Hepatocyte (in vitro differentiated cells): ENCODE measurements around the gene ASXL2. TPM values are rescaled to one million over a fixed set of nuclear protein-coding genes. Genes with fewer than 3 reads are reported as not detected.

ENCODE experiments used
- DNase-seq: peaks from one replicate; pipeline ENCODE4 v3.0.0-alpha.2; 2016; ENCODE audit warnings: low spot score
- H2AFZ ChIP-seq: fragments of 200-600 bp; sonication (generic); 2 replicates; pipeline ENCODE4 v1.6.0; 2016; ENCODE audit warnings: antibody characterized with exemption, mild to moderate bottlenecking
- H3K27ac ChIP-seq: fragments of 200-600 bp; sonication (generic); 2 replicates; pipeline ENCODE4 v1.5.1; 2016; ENCODE audit warnings: mild to moderate bottlenecking
- H3K27me3 ChIP-seq: fragments of 200-600 bp; sonication (generic); 2 replicates; pipeline ENCODE4 v1.6.1; 2016
- H3K36me3 ChIP-seq: fragments of 200-600 bp; sonication (generic); replicated peaks from 2 replicates; pipeline ENCODE4 v1.5.1; 2016; ENCODE audit warnings: low read depth; ENCODE audit not compliant: insufficient read depth
- H3K4me1 ChIP-seq: fragments of 200-600 bp; sonication (generic); 2 replicates; pipeline ENCODE4 v1.5.1; 2016; ENCODE audit warnings: mild to moderate bottlenecking, moderate library complexity; ENCODE audit not compliant: insufficient read depth
- H3K4me2 ChIP-seq: fragments of 200-600 bp; sonication (generic); 2 replicates; pipeline ENCODE4 v1.6.0; 2016
- H3K4me3 ChIP-seq: fragments of 200-600 bp; sonication (generic); 2 replicates; pipeline ENCODE4 v1.5.1; 2016; ENCODE audit warnings: mild to moderate bottlenecking
- H3K79me2 ChIP-seq: fragments of 200-600 bp; sonication (generic); 2 replicates; pipeline ENCODE4 v1.6.0; 2017; ENCODE audit warnings: mild to moderate bottlenecking
- H3K9me2 ChIP-seq: fragments of 200-600 bp; sonication (generic); replicated peaks from 2 replicates; pipeline ENCODE4 v1.6.0; 2017; ENCODE audit warnings: mild to moderate bottlenecking; ENCODE audit not compliant: insufficient read depth
- H3K9me3 ChIP-seq: fragments of 200-600 bp; sonication (generic); 2 replicates; pipeline ENCODE4 v1.5.1; 2016; ENCODE audit warnings: low read depth, mild to moderate bottlenecking
- H4K20me1 ChIP-seq: fragments of 200-600 bp; sonication (generic); 2 replicates; pipeline ENCODE4 v1.6.0; 2016; ENCODE audit warnings: mild to moderate bottlenecking; ENCODE audit not compliant: insufficient read depth, poor library complexity, severe bottlenecking
- EZH2 ChIP-seq: fragments of 200-600 bp; sonication (generic); IDR thresholded peaks from 2 replicates; pipeline ENCODE4 v1.6.1; 2016; ENCODE audit warnings: antibody characterized with exemption, mild to moderate bottlenecking, borderline replicate concordance
- EZH2phosphoT487 ChIP-seq: fragments of 200-600 bp; sonication (generic); IDR thresholded peaks from one replicate; pipeline ENCODE4 v1.6.1; 2018; ENCODE audit warnings: antibody characterized with exemption, mild to moderate bottlenecking, low read depth, moderate library complexity; ENCODE audit not compliant: unreplicated experiment, severe bottlenecking
- WGBS: methylation state at CpG from one replicate; pipeline ENCODE4 v1.1.6; 2016; ENCODE audit warnings: low lambda C conversion rate; ENCODE audit errors: missing lambda C conversion rate; 5-methylcytosine and 5-hydroxymethylcytosine counted together
- polyA plus RNA-seq: library from polyadenylated mRNA; unstranded; fragments of >200 nt; fragmentation: Nextera tagmentation; extraction: Ambion mirVana; gene quantifications from 2 replicates; pipeline ENCODE4 v1.2.1, GENCODE V29; 2016
- total RNA-seq: library from RNA; depleted of rRNA; stranded (reverse); fragments of >200 nt; gene quantifications from 2 replicates; pipeline ENCODE4 v1.2.3, GENCODE V29; 2014
- TF ChIP-seq, protein P1 (sequence below): fragments of 200-600 bp; sonication (generic); IDR thresholded peaks from 2 replicates; pipeline ENCODE4 v1.5.1; 2016; ENCODE audit warnings: antibody characterized with exemption, mild to moderate bottlenecking; ENCODE audit not compliant: poor library complexity

The ASXL2 gene
- total and polyA plus RNA-seq, 2 experiments from 2014 or later: 4.3 to 13.3 TPM

- H3K9me3 ChIP-seq: no peaks in the 10 kb centered on the region
- no peak overlapping the region for H3K4me3 ChIP-seq
- H3K4me2 ChIP-seq: no peak overlapping the region
- H3K9me2 ChIP-seq: no peaks in the 10 kb centered on the region
- no peaks in the 10 kb centered on the region for H3K36me3 ChIP-seq
- H3K4me1 ChIP-seq: no peaks in the 10 kb centered on the region
- H4K20me1 ChIP-seq: no peaks in the 10 kb centered on the region
- 68% methylated on average over 6 of the region's 6 CpGs for WGBS
- H3K27me3 ChIP-seq: no peaks in the 10 kb centered on the region
- no peak overlapping the region for H3K27ac ChIP-seq
- no peak for DNase-seq
- H2AFZ ChIP-seq: no peak overlapping the region
- no peaks in the 10 kb centered on the region for H3K79me2 ChIP-seq
- TF ChIP-seq EZH2phosphoT487 (no peak), EZH2 (no peak)
- TF ChIP-seq, protein P1, sequence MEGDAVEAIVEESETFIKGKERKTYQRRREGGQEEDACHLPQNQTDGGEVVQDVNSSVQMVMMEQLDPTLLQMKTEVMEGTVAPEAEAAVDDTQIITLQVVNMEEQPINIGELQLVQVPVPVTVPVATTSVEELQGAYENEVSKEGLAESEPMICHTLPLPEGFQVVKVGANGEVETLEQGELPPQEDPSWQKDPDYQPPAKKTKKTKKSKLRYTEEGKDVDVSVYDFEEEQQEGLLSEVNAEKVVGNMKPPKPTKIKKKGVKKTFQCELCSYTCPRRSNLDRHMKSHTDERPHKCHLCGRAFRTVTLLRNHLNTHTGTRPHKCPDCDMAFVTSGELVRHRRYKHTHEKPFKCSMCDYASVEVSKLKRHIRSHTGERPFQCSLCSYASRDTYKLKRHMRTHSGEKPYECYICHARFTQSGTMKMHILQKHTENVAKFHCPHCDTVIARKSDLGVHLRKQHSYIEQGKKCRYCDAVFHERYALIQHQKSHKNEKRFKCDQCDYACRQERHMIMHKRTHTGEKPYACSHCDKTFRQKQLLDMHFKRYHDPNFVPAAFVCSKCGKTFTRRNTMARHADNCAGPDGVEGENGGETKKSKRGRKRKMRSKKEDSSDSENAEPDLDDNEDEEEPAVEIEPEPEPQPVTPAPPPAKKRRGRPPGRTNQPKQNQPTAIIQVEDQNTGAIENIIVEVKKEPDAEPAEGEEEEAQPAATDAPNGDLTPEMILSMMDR: no peak
Observed at GRCh38 chr2:25724756-25725155, 153.5 kb downstream of the ASXL2 start.

GRCh38 chr2:25722224-25722623, 156.1 kb downstream of the ASXL2 start:
- WGBS: 84% methylated on average over 3 of the region's 3 CpGs
- Histone ChIP-seq H3K4me1 (no peaks in the 10 kb centered on the region), H4K20me1 (no peaks in the 10 kb centered on the region), H3K4me3 (no peak overlapping the region), H3K9me2 (no peaks in the 10 kb centered on the region), H3K36me3 (no peaks in the 10 kb centered on the region), H3K27me3 (no peaks in the 10 kb centered on the region), H3K27ac (no peak overlapping the region), H3K79me2 (no peaks in the 10 kb centered on the region), H2AFZ (no peak overlapping the region), H3K9me3 (no peaks in the 10 kb centered on the region), H3K4me2 (no peak overlapping the region)
- no peak for TF ChIP-seq EZH2
- TF ChIP-seq EZH2phosphoT487: no peak
- TF ChIP-seq, protein P1: no peak
- no peak for DNase-seq

- H2AFZ ChIP-seq: no peak overlapping the region
- WGBS: 75% methylated on average over 1 of the region's 1 CpG
- DNase-seq: no peak
- TF ChIP-seq EZH2: no peak
- H3K79me2 ChIP-seq: no peaks in the 10 kb centered on the region
- H3K4me3 ChIP-seq: no peak overlapping the region
- H4K20me1 ChIP-seq: no peaks in the 10 kb centered on the region
- no peaks in the 10 kb centered on the region for H3K27me3 ChIP-seq
- H3K9me2 ChIP-seq: no peaks in the 10 kb centered on the region
- no peaks in the 10 kb centered on the region for H3K9me3 ChIP-seq
- no peaks in the 10 kb centered on the region for H3K4me1 ChIP-seq
- no peak overlapping the region for H3K4me2 ChIP-seq
- H3K27ac ChIP-seq: no peak overlapping the region
- H3K36me3 ChIP-seq: no peaks in the 10 kb centered on the region
Observed at GRCh38 chr2:25720575-25720974, 157.7 kb downstream of the ASXL2 start.

DNA sequence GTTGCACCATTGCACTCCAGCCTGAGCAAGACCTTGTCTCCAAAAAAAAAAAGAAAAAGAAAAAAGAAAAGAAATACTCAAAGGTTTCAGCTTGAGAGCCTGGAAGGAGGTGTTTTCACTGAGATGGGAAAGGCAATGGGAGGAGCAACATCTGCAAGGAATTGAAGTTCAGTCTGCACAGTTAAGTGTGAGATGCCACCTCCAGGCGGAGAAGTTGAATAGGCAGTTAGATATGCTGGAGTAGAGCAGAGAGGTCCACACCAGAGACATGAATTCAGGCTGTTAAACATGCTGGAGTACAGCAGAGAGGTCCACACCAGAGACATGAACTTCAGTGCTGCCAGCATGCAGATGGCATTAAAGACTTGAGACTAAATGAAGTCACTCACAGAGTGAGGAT, 163.5 kb downstream of the ASXL2 start:
- Histone ChIP-seq H3K27ac (no peak overlapping the region), H3K4me1 (no peaks in the 10 kb centered on the region), H4K20me1 (no peaks in the 10 kb centered on the region), H3K79me2 (no peaks in the 10 kb centered on the region), H3K4me2 (no peak overlapping the region), H3K9me2 (no peaks in the 10 kb centered on the region), H3K9me3 (no peaks in the 10 kb centered on the region), H2AFZ (no peak overlapping the region), H3K27me3 (no peaks in the 10 kb centered on the region), H3K4me3 (no peak overlapping the region), H3K36me3 (no peaks in the 10 kb centered on the region)
- WGBS: 63% methylated on average over 1 of the region's 1 CpG
- TF ChIP-seq EZH2 (no peak), EZH2phosphoT487 (no peak)
- TF ChIP-seq, protein P1: no peak
- DNase-seq: no peak
